Stimulated activated CD4-positive, alpha-beta T cell treated with anti-CD3 and anti-CD28 coated beads, Interleukin-1b, Interleukin-23, amount 100 ng/mL, for 1 hour (primary cell): Measurements from ENCODE around the gene BRD1.

Experiments used
- DNase-seq, 2 donors: peaks; one replicate each; pipeline ENCODE4 v3.0.0-alpha.2; 2020; ENCODE audit warnings: low read depth in 2 of 2

BRD1 gene

GRCh38 chr22:49728570-49729271, 99.0 kb downstream of the BRD1 start:
- no peak for DNase-seq

GRCh38 chr22:49727881-49728569, 99.6 kb downstream of the BRD1 start:
- no peak for DNase-seq

- no peak for DNase-seq
Observed at GRCh38 chr22:49727191-49727880, 100.3 kb downstream of the BRD1 start.

GRCh38 chr22:49726701-49727101, 101.0 kb downstream of the BRD1 start:
- DNase-seq: no peak

GRCh38 chr22:49726022-49726681, 101.5 kb downstream of the BRD1 start:
- no peak for DNase-seq

- DNase-seq: no peak
Observed at GRCh38 chr22:49725516-49725915, 102.2 kb downstream of the BRD1 start.

- peak; percentile 37 to 52 for DNase-seq
Observed at GRCh38 chr22:49724893-49725489, 102.7 kb downstream of the BRD1 start.

GRCh38 chr22:49724030-49724892, 103.4 kb downstream of the BRD1 start:
- peak in 1 of 2 donors; percentile 10 for DNase-seq

- DNase-seq: no peak
Observed at GRCh38 chr22:49723478-49724029, 104.1 kb downstream of the BRD1 start.
